NCI-H1930 (cell line): ENCODE results near the gene LARGE1.

Experiments
- DNase-seq, 2 experiments: peaks; one replicate each; lab custom pipeline; 2025; lab: John Stamatoyannopoulos, UW

Gene LARGE1

GRCh38 chr22:33717694-33718396, 202.4 kb downstream of the LARGE1 start:
- no peak for DNase-seq

- no peak for DNase-seq
Measured at GRCh38 chr22:33715237-33715985, 204.9 kb downstream of the LARGE1 start.

DNA sequence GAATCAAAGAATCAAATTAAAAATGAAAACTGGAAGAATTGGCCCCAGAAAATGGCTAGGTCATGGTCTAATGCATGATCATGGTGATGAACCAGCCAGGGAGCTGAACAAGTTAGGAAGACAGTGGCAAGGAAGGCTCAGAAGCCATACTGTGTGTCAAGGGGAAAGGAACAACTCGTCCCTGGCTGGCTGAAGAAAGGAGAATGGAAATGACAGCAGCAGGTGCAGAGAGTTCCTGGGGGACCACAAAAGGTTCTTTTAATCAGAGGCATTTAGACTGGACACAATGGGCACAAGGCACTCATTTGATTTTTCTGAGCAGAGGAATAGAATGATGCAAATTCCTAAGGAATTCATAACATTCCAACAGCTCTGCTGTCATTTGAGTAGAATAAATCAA, 209.9 kb downstream of the LARGE1 start:
- DNase-seq = no peak

DNA sequence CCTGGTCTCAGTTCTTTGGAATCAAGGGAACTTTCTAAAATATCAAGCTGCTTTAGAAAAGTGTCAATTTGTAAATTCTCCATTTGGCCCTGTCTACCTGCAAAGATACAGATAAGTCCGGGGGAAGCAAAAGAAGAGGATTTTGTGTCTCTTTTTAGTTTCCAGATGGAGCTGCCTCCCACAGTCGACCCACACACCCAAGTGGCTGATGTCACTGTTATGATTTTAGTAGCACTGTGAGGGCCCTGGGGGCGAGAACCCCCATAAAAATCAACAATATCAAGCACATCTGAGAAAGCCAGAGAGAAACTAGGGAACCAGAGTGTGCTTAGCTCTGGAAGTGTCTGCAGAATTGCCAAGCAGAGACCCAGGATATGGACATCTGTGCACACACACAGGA, 212.7 kb downstream of the LARGE1 start:
- no peak for DNase-seq

DNA sequence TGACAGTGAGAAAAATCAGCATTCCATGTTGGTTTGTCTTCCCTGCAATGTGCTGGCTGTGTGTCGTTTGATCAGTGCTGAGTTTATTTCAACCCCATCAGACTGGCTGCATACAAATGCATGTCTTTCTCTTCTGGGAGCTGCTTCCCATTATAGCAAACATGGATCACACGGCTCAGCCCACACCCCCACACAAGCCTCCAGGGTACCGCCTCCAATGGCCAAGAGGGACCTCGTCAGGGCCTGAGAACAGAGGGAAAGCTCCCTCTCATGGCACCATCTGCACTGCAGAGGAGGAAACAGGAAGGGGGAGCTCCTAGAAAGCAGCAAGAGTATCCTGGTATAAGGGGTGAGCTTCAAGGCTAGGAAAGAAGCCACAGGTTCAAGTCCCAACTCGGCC, 214.2 kb downstream of the LARGE1 start:
- no peak for DNase-seq

- DNase-seq = no peak
Measured at GRCh38 chr22:33699176-33699575, 221.1 kb downstream of the LARGE1 start.

DNA sequence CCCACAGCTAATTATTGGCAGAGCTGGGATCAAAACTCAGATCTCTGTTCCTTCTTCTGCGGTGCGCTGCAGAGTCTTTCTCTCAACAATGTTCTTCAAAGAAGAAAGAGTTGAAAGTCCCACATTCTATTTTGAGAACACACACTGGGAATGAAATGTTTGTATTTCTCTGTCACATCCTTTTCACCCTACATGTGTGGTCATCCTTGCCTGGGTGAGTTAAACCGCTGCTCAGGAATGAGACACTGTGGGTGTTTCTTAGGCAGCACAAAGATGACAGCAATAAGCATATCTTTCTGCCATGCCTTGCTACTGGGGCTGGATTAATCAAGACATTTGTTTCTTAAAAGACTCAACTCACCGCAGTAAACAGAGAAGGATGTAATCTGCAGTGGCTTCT, 222.6 kb downstream of the LARGE1 start:
- no peak for DNase-seq

DNA sequence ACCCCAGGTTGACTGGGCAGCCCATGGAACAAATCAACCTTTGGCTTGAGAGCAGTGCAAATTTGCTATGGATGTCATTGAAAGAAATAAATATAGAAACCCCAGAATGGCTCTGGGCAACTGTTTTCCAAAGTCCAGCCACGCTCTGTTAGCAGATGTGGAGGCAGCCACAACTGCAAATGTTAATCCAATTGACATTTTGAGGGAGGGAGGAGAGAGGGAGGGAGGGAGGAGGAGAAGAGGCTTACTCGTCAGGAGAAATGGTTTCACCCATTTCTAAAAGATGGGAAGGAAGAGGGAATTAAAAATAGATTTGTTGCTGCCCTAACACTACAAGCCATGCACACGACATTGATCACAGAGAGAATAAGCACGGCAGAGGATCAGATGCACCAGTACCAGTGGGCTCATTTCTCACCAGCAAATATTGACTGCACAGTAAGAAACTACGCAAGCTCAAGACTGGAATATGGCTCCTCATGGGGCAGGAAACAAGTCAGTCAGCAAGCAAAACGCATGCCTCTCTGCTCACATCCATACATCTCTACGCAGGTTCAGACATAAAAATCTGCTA, 229.1 kb downstream of the LARGE1 start:
- no peak for DNase-seq

DNA sequence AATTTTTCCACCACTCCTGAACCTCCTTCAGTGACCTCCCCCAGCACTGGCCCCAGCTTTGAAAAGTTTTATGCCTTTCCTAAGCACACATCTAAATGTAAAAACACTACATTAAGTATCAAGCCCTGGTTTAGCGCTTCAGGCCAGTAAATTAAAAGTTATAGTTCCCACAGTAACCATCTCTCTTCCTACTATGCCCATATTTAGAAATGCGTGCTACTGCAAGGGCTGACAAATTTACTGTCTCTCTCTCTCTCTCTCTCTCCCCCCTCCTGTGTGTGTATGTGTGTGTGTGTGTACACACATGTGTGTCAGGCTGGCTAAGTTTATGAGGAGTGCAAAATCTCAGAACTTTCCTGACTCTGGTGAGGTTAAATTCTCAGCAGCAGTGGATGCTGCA, 231.4 kb downstream of the LARGE1 start:
- DNase-seq = no peak

DNA sequence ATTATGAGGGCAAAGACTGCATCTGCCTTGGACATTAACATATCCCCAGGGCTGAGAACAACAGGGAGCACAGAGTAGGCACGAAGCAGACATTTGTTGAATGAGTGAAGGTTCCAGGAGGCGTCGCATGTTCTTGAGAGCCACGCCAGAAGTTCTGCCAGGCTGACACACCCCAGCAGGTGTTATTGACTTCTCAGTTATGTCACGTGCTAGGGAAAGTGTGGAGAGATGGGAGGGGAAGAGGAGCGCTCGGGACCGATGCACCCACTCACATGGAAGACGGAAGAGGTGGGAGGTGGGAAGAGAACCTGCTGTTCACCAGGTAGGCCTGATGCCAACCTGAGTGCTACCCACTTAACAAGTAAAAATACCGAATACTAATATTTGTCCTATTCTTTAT, 232.8 kb downstream of the LARGE1 start:
- DNase-seq = no peak

DNA sequence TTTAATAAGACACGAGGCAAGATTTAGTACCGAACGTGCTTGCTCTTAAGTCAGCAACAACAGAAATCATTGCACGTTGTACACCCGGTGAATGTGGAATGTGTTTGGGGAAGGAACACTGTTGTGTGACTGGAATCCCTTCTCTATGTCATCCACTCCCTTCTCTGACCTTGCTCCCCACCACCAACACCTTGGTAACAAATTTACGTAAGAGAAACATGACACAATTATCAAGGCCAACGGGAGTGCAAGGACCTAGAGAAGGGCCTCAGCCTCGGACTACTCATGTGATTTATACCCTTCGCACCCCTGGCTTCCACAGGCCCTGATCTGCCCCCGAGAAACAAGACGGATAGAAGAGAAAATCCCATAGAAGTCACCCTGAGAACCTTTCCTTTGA, 236.2 kb downstream of the LARGE1 start:
- no peak for DNase-seq

- no peak for DNase-seq
Measured at GRCh38 chr22:33682927-33683326, 237.3 kb downstream of the LARGE1 start.

DNA sequence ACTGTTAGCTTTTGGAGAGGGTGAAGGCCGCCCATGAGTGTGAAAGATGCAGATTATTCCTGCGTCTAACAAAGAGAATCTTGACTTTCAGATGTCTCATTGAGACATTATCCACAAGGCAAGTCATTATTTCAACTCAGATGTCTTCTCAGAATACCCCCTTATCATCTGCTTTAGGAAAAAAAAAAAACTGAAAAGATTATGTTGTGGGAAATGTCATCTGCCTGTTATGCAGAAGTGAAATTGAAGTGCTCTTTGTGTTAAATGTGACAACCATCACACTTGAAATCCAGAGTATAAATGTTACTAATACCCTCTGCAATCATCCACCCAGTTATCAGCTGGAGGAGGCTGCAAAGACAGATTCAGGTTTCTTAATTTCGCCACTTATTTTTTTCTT, 239.6 kb downstream of the LARGE1 start:
- DNase-seq = no peak

- no peak for DNase-seq
Measured at GRCh38 chr22:33678523-33678922, 241.8 kb downstream of the LARGE1 start.

- DNase-seq = no peak
Measured at GRCh38 chr22:33677536-33677935, 242.7 kb downstream of the LARGE1 start.

DNA sequence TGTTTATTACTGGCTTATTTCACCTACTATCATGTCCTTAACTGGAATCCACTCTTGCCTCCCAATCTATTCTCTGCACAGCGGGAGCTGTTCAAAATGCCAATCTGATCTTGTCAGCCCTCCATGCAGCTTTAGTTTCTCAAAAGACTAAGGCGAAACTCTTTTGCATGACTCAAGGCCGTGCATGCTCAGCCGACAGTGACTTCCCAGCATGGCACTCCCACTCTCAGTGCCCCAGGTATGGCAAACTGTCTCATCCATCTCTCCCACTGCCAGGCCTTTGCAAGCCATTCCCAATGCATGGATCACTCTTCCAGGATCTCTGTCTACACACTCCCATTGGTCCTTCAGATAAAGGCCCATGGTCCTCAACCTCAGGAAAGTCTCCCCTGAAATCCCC, 245.9 kb downstream of the LARGE1 start:
- DNase-seq = no peak

- no peak for DNase-seq
Measured at GRCh38 chr22:33669746-33670145, 250.5 kb downstream of the LARGE1 start.

- no peak for DNase-seq
Measured at GRCh38 chr22:33666961-33667619, 253.2 kb downstream of the LARGE1 start.

DNA sequence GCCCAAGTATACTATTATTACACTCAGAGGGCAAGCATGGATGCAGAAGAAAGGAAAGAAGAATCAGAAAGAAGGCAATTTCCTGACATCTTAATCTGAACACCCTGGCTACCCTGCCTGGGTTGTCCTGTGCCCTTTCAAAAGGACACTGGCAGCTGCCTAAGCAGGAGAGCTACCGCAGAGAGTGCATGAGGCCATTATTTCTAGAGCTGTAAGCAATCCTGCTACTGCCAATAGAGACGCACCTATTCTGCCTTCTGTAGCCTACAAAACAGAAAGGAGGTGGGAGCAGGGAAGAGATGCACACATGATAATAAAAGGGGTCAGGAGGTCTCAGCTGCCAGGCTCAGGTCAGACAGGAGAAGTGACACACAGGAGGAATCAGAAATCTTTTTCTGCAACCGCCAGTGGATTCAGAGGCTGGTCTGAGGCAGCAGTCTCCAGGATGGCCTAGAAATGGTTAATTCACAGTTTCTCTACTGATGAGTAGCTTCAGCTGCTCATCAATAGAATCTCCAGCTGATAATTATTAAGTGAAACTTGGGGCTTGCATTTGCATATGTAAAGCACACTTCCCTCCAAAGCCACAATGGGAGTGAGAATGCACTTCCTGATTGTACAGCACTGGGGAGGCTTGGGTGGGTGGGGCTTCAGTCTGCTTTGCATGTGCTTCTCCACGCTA, 253.9 kb downstream of the LARGE1 start:
- no peak for DNase-seq

- no peak for DNase-seq
Measured at GRCh38 chr22:33659448-33659847, 260.8 kb downstream of the LARGE1 start.

GRCh38 chr22:33658775-33659174, 261.5 kb downstream of the LARGE1 start:
- DNase-seq = no peak

DNA sequence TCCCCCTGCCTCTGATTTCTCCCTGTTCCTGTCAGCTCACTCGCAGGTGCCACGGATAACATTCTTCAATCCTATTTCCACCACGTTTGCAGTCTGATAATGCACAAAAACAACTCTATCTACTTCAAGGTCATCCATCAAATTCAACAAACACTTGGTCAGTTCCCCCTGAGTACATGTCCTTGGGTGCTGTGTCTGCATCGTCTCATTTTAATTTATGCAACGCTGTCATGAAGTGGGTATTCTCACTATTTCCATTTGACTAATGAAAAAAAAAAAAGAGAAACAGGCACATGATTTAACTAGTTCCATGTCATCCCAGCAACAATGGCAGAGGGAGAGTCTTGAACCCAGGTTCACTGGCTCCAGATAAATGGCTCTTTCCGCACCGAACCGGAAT, 262.6 kb downstream of the LARGE1 start:
- no peak for DNase-seq
